HG03159 (cell line): Measurements from ENCODE around the gene HNRNPCL2.
"Not testable (repeated sequence)": the region's sequence is repeated elsewhere in the genome, so short reads cannot be mapped to it uniquely, and the experiment has no call there.

ENCODE experiments used
- ATAC-seq: cut with Tn5 transposase; IDR thresholded peaks from one replicate; pipeline ENCODE4 v1.9.1; 2021; ENCODE audit warnings: mild to moderate bottlenecking, moderate library complexity; ENCODE audit not compliant: unreplicated experiment

HNRNPCL2 gene

DNA sequence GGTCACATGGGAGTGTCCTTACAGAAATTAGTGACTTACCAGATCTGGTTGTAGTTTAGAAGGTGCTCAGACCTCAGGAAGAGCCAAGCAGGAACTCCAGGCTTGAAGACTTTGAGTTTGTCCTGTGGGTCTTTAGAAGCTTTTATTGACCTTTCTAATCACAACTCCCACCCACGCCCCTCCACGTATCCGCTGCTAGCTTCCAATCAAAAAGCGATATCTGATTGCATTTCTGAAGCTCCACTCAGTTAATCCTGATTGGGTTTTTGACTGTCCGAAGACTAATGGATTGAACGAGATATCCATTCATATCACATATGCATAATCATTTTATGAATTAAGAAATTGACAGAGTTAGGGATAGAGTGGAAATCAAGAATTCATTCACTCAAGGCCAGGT lies at the start of gene HNRNPCL2:
TSS of gene HNRNPCL2 (minus strand) at position 101 of the 400 bp plus-strand sequence. CDS start 454 bp downstream, outside the sequence.
- not testable (repeated sequence) for ATAC-seq

GRCh38 chr1:13165531-13165930 lies 48.9 kb upstream of the HNRNPCL2 start, which contains the start of gene HNRNPCL4:
TSS of gene HNRNPCL4 (minus strand) at chr1:13165631. CDS start at chr1:13165467, 164 bp downstream.
- ATAC-seq = not testable (repeated sequence)

GRCh38 chr1:13155909-13156308 lies 39.3 kb upstream of the HNRNPCL2 start, which contains the start of gene PRAMEF26:
TSS of gene PRAMEF26 (minus strand) at chr1:13156009. CDS start at chr1:13153095, 2,914 bp downstream.
- ATAC-seq = not testable (repeated sequence)

DNA sequence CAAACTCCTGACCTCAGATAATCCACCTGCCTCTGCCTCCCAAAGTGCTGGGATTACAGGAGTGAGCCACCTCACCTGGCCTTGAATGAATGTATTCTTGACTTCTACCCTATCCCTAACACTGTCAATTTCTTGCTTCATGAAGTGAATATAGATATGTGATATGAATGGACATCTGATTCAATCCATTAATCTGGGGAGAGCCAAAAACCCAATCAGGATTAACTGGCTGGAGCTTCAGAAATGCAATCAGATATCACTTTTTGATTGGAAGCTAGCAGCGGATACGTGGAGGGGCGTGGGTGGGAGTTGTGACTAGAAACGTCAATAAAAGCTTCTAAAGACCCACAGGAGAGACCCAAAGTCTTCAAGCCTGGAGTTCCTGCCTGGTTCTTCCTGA lies 46.2 kb downstream of the HNRNPCL2 start, which contains the start of gene PRAMEF25:
TSS of gene PRAMEF25 (plus strand) at position 301 of the 400 bp plus-strand sequence. CDS start 2,920 bp downstream, outside the sequence.
- ATAC-seq = not testable (repeated sequence)
